A549 treated with GW870086 at 1 μM for 4 hours (cell line): ENCODE data around the gene WDR87. TPM values are rescaled to one million over a fixed set of nuclear protein-coding genes. Genes with fewer than 3 reads are reported as not detected.

Source experiments
- total RNA-seq: library from RNA; stranded (reverse); fragments of 200-300 nt; extraction: Qiagen RNA extraction; gene quantifications from 5 replicates; pipeline ENCODE4 v1.2.3, GENCODE V29; 2022; ENCODE audit warnings: low read depth

The WDR87 gene
- total RNA-seq = not detected in 5 replicates

GRCh38 chr19:37905946-37906868 lies at the start of gene WDR87:
Gene WDR87, minus strand, starts transcription at chr19:37906594. Its CDS starts 8,355 bp downstream, at chr19:37898239.

GRCh38 chr19:37906869-37907734 lies 708 bp upstream of the WDR87 start, which contains the start of gene SIPA1L3:
Gene SIPA1L3, plus strand, starts transcription at chr19:37907208. Its CDS starts 174,358 bp downstream, at chr19:38081566.

Other genes starting within 250 kb of the WDR87 start
- gene ZNF607, start 186.8 kb downstream of the WDR87 start, total RNA-seq = 3.9 to 5.7 TPM (median 5.5 TPM) in 5 replicates
- 1.8 to 2.5 TPM (median 2.1 TPM) in 5 replicates for gene ZNF573, start 127.0 kb downstream of the WDR87 start, total RNA-seq
- 33.6 to 51.3 TPM (median 41.8 TPM) in 5 replicates for gene SIPA1L3, start 614 bp upstream of the WDR87 start, total RNA-seq